K562 (cell line): ENCODE results near the gene TUBG2. TPM values are rescaled to one million over a fixed set of nuclear protein-coding genes. Genes with fewer than 3 reads are reported as not detected.

Source experiments
- C11orf30 ChIP-seq: fragments of 450-650 bp; IDR thresholded peaks from 2 replicates; pipeline ENCODE4 v1.6.1; 2016; ENCODE audit warnings: low read depth, mild to moderate bottlenecking
- CC2D1A ChIP-seq: fragments of 450-650 bp; IDR thresholded peaks from 2 replicates; pipeline ENCODE4 v1.6.1; 2017; ENCODE audit warnings: mild to moderate bottlenecking
- CCNT2 ChIP-seq: IDR thresholded peaks from 2 replicates; pipeline ENCODE4 v1.6.1; 2011; ENCODE audit warnings: borderline replicate concordance, low read depth, mild to moderate bottlenecking, moderate library complexity, mixed read lengths, low read length; ENCODE audit not compliant: insufficient read length; ENCODE audit errors: extremely low read depth
- HMG20A ChIP-seq: fragments of 450-650 bp; formaldehyde crosslinking; conservative IDR thresholded peaks from 2 replicates; pipeline ENCODE4 v1.4.0; 2020; ENCODE audit warnings: mild to moderate bottlenecking, mixed read lengths
- JUNB ChIP-seq: fragments of 450-650 bp; formaldehyde crosslinking; conservative IDR thresholded peaks from 2 replicates; pipeline ENCODE4 v1.4.0; 2020; ENCODE audit warnings: mild to moderate bottlenecking
- KLF16 ChIP-seq: IDR thresholded peaks from 2 replicates; pipeline ENCODE4 v1.6.1; 2016; ENCODE audit warnings: antibody characterized with exemption
- MTA1 ChIP-seq: fragments of 450-650 bp; IDR thresholded peaks from 2 replicates; pipeline ENCODE4 v1.6.1; 2017; ENCODE audit warnings: borderline replicate concordance
- PTTG1 ChIP-seq: fragments of 450-650 bp; IDR thresholded peaks from 2 replicates; pipeline ENCODE4 v1.6.1; 2016; ENCODE audit warnings: low read depth, mild to moderate bottlenecking, missing genetic modification characterization, missing compliant biosample characterization
- SMARCA4 ChIP-seq: fragments of 450-650 bp; IDR thresholded peaks from 2 replicates; pipeline ENCODE4 v1.6.1; 2016
- THRAP3 ChIP-seq: fragments of 450-650 bp; IDR thresholded peaks from 2 replicates; pipeline ENCODE4 v1.6.1; 2016; ENCODE audit warnings: mild to moderate bottlenecking, inconsistent platforms, borderline replicate concordance
- U2AF2 ChIP-seq: fragments of 200-400 bp; formaldehyde crosslinking; optimal IDR thresholded peaks from 2 replicates; pipeline ENCODE3; 2017; ENCODE audit warnings: low read depth, mild to moderate bottlenecking, low read length
- polyA plus RNA-seq, 8 experiments: library from polyadenylated mRNA; depleted of rRNA in 4 of 8; stranded (reverse) in 5 of 8; unstranded in 3 of 8; fragments of >200 nt; fragmentation: Nextera tagmentation in 2 of 8; fragmentation: Illumina TruSeq in 1 of 8; extraction: Ambion mirVana in 2 of 8; extraction: Trizol in 1 of 8; gene quantifications; 2 replicates each; pipeline versions ENCODE4 v1.2.1 to v1.2.3, GENCODE V29; 2011 to 2014; ENCODE audit warnings: inconsistent platforms in 1 of 8, missing spikeins in 1 of 8
- total RNA-seq, 7 experiments: library from RNA; depleted of rRNA in 6 of 7; stranded (reverse); fragments of >200 nt in 6 of 7; fragmentation: Illumina TruSeq in 2 of 7; extraction: Trizol in 2 of 7; gene quantifications; 2 replicates each; pipeline versions ENCODE4 v1.2.1 to v1.2.3, GENCODE V29; 2011 to 2021; ENCODE audit warnings: low replicate concordance in 1 of 7
- TF ChIP-seq, protein P1 (sequence below): fragments of 250-450 bp; sonication (Bioruptor Pico); IDR thresholded peaks from 2 replicates; pipeline ENCODE4 v1.5.0; 2020; ENCODE audit warnings: mild to moderate bottlenecking
- TF ChIP-seq, protein P2 (sequence below): fragments of 450-650 bp; IDR thresholded peaks from 2 replicates; pipeline ENCODE4 v1.6.1; 2016; ENCODE audit warnings: missing biosample characterization, missing genetic modification characterization
- TF ChIP-seq, protein P3 (sequence below), 2 experiments: fragments of 450-650 bp in 1 of 2; sonication (generic) in 1 of 2; formaldehyde crosslinking in 1 of 2; IDR thresholded peaks in 1 of 2; conservative IDR thresholded peaks in 1 of 2; 2 replicates each; pipeline versions ENCODE4 v1.6.1 to v1.8.1; 2016 to 2023; ENCODE audit warnings: mild to moderate bottlenecking in 2 of 2, moderate library complexity in 2 of 2, inconsistent platforms in 1 of 2, missing genetic modification reagents in 1 of 2
- TF ChIP-seq, protein P4 (sequence below): sonication (generic); formaldehyde crosslinking; IDR thresholded peaks from 2 replicates; pipeline ENCODE4 v1.8.0; 2022; ENCODE audit warnings: mild to moderate bottlenecking, missing genetic modification reagents
- TF ChIP-seq, protein P5 (sequence below): fragments of 250-450 bp; sonication (Bioruptor Pico); IDR thresholded peaks from 2 replicates; pipeline ENCODE4 v1.8.0; 2021; ENCODE audit warnings: borderline replicate concordance, mild to moderate bottlenecking, moderate library complexity; ENCODE audit not compliant: poor library complexity, severe bottlenecking

The TUBG2 gene
- total and polyA plus RNA-seq, 9 of the 15 experiments (the other 6 are each of a cell fraction or from before 2014, with no cell fraction given), result 0.09 to 0.80 (median 0.24) TPM; not detected in 2

DNA sequence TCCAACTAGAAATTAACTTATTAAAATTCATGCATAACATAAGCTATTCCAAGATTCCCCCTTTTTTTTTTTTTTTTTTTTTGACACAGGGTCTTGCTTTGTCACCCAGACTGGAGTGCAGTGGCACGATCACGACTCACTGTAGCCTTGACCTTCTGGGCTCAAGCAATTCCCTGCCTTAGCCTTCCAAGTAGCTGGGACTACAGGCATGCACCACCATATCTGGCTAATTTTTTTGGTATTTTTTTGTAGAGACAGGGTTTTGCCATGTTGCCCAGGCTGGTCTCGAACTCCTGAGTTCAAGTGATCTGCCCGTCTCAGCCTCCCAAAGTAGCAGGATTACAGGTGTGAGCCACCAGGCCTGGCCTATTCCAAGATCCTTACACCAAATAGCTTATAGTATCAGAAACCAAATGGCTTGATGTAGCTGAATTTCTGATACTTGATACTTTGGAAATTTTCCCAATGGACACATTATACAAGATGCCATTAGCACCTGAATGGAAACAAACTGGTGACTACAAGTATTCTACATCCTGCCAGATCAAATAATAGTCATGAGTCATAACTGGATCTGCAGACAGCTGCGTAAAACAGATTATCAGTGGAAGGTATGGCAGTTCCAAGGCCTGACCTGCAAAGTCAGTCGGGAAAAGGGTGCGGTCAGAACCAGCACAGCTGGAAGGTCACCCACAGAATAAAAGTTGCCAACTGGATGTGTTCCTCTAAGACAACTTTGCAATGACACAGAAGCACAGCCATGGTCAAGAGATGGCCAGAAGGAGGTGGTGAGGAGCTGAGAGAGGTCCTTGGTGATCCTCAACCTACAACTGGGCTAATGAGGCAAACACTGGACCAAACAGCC lies 35.1 kb upstream of the TUBG2 start (continued):
- TF ChIP-seq, protein P1, sequence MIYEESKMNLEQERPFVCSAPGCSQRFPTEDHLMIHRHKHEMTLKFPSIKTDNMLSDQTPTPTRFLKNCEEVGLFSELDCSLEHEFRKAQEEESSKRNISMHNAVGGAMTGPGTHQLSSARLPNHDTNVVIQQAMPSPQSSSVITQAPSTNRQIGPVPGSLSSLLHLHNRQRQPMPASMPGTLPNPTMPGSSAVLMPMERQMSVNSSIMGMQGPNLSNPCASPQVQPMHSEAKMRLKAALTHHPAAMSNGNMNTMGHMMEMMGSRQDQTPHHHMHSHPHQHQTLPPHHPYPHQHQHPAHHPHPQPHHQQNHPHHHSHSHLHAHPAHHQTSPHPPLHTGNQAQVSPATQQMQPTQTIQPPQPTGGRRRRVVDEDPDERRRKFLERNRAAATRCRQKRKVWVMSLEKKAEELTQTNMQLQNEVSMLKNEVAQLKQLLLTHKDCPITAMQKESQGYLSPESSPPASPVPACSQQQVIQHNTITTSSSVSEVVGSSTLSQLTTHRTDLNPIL (CRISPR knock-in tag), result no peak
- TF ChIP-seq SMARCA4 (peak; percentile 96), C11orf30 (peak; percentile 62), CCNT2 (peak; percentile 21), MTA1 (no peak; the same call in 1 of the 2 replicates), JUNB (CRISPR knock-in tag) (peak; percentile 58; the same call in 1 of the 2 replicates), THRAP3 (no peak), HMG20A (CRISPR knock-in tag) (no peak), KLF16 (peak; percentile 71; the same call in 1 of the 2 replicates), PTTG1 (tag) (no peak), U2AF2 (no peak), CC2D1A (0 out of 2 replicates have a peak, but pooled peaks have one; percentile 9)
- TF ChIP-seq, protein P2, sequence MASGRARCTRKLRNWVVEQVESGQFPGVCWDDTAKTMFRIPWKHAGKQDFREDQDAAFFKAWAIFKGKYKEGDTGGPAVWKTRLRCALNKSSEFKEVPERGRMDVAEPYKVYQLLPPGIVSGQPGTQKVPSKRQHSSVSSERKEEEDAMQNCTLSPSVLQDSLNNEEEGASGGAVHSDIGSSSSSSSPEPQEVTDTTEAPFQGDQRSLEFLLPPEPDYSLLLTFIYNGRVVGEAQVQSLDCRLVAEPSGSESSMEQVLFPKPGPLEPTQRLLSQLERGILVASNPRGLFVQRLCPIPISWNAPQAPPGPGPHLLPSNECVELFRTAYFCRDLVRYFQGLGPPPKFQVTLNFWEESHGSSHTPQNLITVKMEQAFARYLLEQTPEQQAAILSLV (tag), result no peak
- TF ChIP-seq, protein P3, sequence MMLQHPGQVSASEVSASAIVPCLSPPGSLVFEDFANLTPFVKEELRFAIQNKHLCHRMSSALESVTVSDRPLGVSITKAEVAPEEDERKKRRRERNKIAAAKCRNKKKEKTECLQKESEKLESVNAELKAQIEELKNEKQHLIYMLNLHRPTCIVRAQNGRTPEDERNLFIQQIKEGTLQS (IDR thresholded peaks at IDR 0.05), result peak; percentile 97
- TF ChIP-seq, protein P3 (CRISPR knock-in tag; conservative IDR thresholded peaks at IDR 0.05), result no peak; the same call in 1 of the 2 replicates
- TF ChIP-seq, protein P4, sequence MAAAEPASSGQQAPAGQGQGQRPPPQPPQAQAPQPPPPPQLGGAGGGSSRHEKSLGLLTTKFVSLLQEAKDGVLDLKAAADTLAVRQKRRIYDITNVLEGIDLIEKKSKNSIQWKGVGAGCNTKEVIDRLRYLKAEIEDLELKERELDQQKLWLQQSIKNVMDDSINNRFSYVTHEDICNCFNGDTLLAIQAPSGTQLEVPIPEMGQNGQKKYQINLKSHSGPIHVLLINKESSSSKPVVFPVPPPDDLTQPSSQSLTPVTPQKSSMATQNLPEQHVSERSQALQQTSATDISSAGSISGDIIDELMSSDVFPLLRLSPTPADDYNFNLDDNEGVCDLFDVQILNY (CRISPR knock-in tag), result no peak
- TF ChIP-seq, protein P5, sequence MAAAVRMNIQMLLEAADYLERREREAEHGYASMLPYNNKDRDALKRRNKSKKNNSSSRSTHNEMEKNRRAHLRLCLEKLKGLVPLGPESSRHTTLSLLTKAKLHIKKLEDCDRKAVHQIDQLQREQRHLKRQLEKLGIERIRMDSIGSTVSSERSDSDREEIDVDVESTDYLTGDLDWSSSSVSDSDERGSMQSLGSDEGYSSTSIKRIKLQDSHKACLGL (CRISPR knock-in tag), result no peak
